ENCODE measurements around the gene TSPAN17.

TSPAN17 gene

GRCh38 chr5:176621661-176622079, 25.6 kb upstream of the TSPAN17 start:
- DNase-seq (ENCODE audit: low read depth, low spot score) = no peak

- no peak for DNase-seq (ENCODE audit: low read depth, low spot score)
Observed at GRCh38 chr5:176624142-176624541, 23.1 kb upstream of the TSPAN17 start.

- DNase-seq (ENCODE audit: low read depth, low spot score) = no peak
Observed at GRCh38 chr5:176624938-176625337, 22.3 kb upstream of the TSPAN17 start.

- no peak for DNase-seq (ENCODE audit: low read depth, low spot score)
Observed at GRCh38 chr5:176625512-176625911, 21.8 kb upstream of the TSPAN17 start.

GRCh38 chr5:176625966-176626875, 21.1 kb upstream of the TSPAN17 start:
- no peak for DNase-seq (ENCODE audit: low read depth, low spot score)

GRCh38 chr5:176626876-176627236, 20.4 kb upstream of the TSPAN17 start:
- DNase-seq (ENCODE audit: low read depth, low spot score) = no peak

GRCh38 chr5:176627582-176627981, 19.7 kb upstream of the TSPAN17 start:
- DNase-seq (ENCODE audit: low read depth, low spot score) = no peak

- DNase-seq (ENCODE audit: low read depth, low spot score) = no peak
Observed at GRCh38 chr5:176628406-176629228, 18.7 kb upstream of the TSPAN17 start.

GRCh38 chr5:176629317-176629852, 17.9 kb upstream of the TSPAN17 start:
- no peak for DNase-seq (ENCODE audit: low read depth, low spot score)

GRCh38 chr5:176629853-176630680, 17.2 kb upstream of the TSPAN17 start, which contains the start of the genes EIF4E1B and SNCB:
TSS of gene EIF4E1B (plus strand) at chr5:176630675. CDS start at chr5:176642788, 12,113 bp downstream.
TSS of gene SNCB (minus strand) at chr5:176630534. CDS start at chr5:176629654, 880 bp downstream.
- DNase-seq (ENCODE audit: low read depth, low spot score) = peak; percentile 59

GRCh38 chr5:176630681-176631222, 16.5 kb upstream of the TSPAN17 start:
- no peak for DNase-seq (ENCODE audit: low read depth, low spot score)

GRCh38 chr5:176631383-176632200, 15.7 kb upstream of the TSPAN17 start:
- no peak for DNase-seq (ENCODE audit: low read depth, low spot score)

GRCh38 chr5:176632745-176633144, 14.5 kb upstream of the TSPAN17 start:
- no peak for DNase-seq (ENCODE audit: low read depth, low spot score)

- no peak for DNase-seq (ENCODE audit: low read depth, low spot score)
Observed at GRCh38 chr5:176633598-176633997, 13.7 kb upstream of the TSPAN17 start.

- no peak for DNase-seq (ENCODE audit: low read depth, low spot score)
Observed at GRCh38 chr5:176636426-176636825, 10.9 kb upstream of the TSPAN17 start.

- no peak for DNase-seq (ENCODE audit: low read depth, low spot score)
Observed at GRCh38 chr5:176637556-176637955, 9.7 kb upstream of the TSPAN17 start.

GRCh38 chr5:176638437-176638836, 8.8 kb upstream of the TSPAN17 start:
- DNase-seq (ENCODE audit: low read depth, low spot score) = no peak

GRCh38 chr5:176639208-176639607, 8.1 kb upstream of the TSPAN17 start:
- DNase-seq (ENCODE audit: low read depth, low spot score) = no peak

- no peak for DNase-seq (ENCODE audit: low read depth, low spot score)
Observed at GRCh38 chr5:176639981-176640380, 7.3 kb upstream of the TSPAN17 start.

- DNase-seq (ENCODE audit: low read depth, low spot score) = no peak
Observed at GRCh38 chr5:176640616-176641015, 6.7 kb upstream of the TSPAN17 start.

All from ELF-1 (cell line).